Bronchial epithelial cell (primary cell): ENCODE measurements around the gene TRPV5. TPM values are rescaled to one million over a fixed set of nuclear protein-coding genes. Genes with fewer than 3 reads are reported as not detected.
"Not testable (repeated sequence)": the region's sequence is repeated elsewhere in the genome, so short reads cannot be mapped to it uniquely, and the experiment has no call there.

Experiments used
- DNase-seq: peaks from one replicate; pipeline ENCODE4 v3.0.0-alpha.2; 2010; ENCODE audit warnings: low read depth
- FAIRE-seq: peaks from 2 replicates; lab custom pipeline; 2011; peaks lifted over from hg19 to GRCh38; lab: Jason Lieb, UNC
- H3K27me3 ChIP-seq: 2 replicates; pipeline ENCODE4 v1.5.1; 2011; ENCODE audit warnings: low read length; ENCODE audit not compliant: control insufficient read depth, insufficient read depth
- H3K36me3 ChIP-seq: 2 replicates; pipeline ENCODE4 v1.5.1; 2011; ENCODE audit warnings: low read length; ENCODE audit not compliant: control insufficient read depth, insufficient read depth
- H3K4me3 ChIP-seq: 2 replicates; pipeline ENCODE4 v1.5.1; 2011; ENCODE audit warnings: mild to moderate bottlenecking, low read depth, low read length, control low read depth
- CTCF ChIP-seq: IDR thresholded peaks from 2 replicates; pipeline ENCODE4 v1.5.1; 2011; ENCODE audit warnings: mild to moderate bottlenecking, moderate library complexity, low read length, control low read depth, inconsistent platforms; ENCODE audit not compliant: insufficient read depth, severe bottlenecking
- total RNA-seq: library from RNA; depleted of rRNA; stranded (reverse); fragments of >200 nt; gene quantifications from 2 replicates; pipeline ENCODE4 v1.2.1, GENCODE V29; 2014

Gene TRPV5
- under 0.01 TPM in 1 of 2 replicates, not detected in the other for total RNA-seq

- no peaks in the 10 kb centered on the region for H3K36me3 ChIP-seq
Measured at GRCh38 chr7:142933624-142934023, at the start of gene TRPV5. Gene TRPV5 (minus strand): TSS chr7:142933746. CDS start chr7:142933459, 287 bp downstream.

GRCh38 chr7:142978402-142978801, 44.9 kb upstream of the TRPV5 start:
- H3K4me3 ChIP-seq, FAIRE-seq, H3K27me3 ChIP-seq, DNase-seq, H3K36me3 ChIP-seq: not testable (repeated sequence)

More at GRCh38 chr7:142933624-142934023, at the start of gene TRPV5:
- no peak for FAIRE-seq
- Histone ChIP-seq H3K27me3 (peaks cover 2% of the 10 kb centered on the region), H3K4me3 (no peak within 1 kb of the TSS)
- no peak for DNase-seq
- no peak for TF ChIP-seq CTCF

- Histone ChIP-seq H3K27me3 (no peaks in the 10 kb centered on the region), H3K36me3 (no peaks in the 10 kb centered on the region), H3K4me3 (no peak overlapping the region)
- DNase-seq (no peak), FAIRE-seq (no peak)
- no peak for TF ChIP-seq CTCF
Measured at GRCh38 chr7:142974626-142975025, 41.1 kb upstream of the TRPV5 start.

- no peak for FAIRE-seq
- Histone ChIP-seq H3K36me3 (no peaks in the 10 kb centered on the region), H3K4me3 (no peak overlapping the region), H3K27me3 (no peaks in the 10 kb centered on the region)
- DNase-seq: no peak
- TF ChIP-seq CTCF: no peak
Measured at GRCh38 chr7:142969183-142969582, 35.6 kb upstream of the TRPV5 start.

- H3K4me3 ChIP-seq: no peak overlapping the region
- FAIRE-seq: no peak
- TF ChIP-seq CTCF: no peak
- DNase-seq: no peak
- no peaks in the 10 kb centered on the region for H3K36me3 ChIP-seq
- no peaks in the 10 kb centered on the region for H3K27me3 ChIP-seq
Measured at GRCh38 chr7:142968229-142968628, 34.7 kb upstream of the TRPV5 start.

- H3K4me3 ChIP-seq: no peak overlapping the region
- peaks cover 3% of the 10 kb centered on the region for H3K27me3 ChIP-seq
- DNase-seq (peak; percentile 22), FAIRE-seq (no peak)
- no peak for TF ChIP-seq CTCF
- H3K36me3 ChIP-seq: no peaks in the 10 kb centered on the region
Measured at GRCh38 chr7:142964502-142965246, 31.1 kb upstream of the TRPV5 start.
